Gastrocnemius medialis (tissue), 4 donors: Measurements from ENCODE around the gene SCN9A. TPM values are rescaled to one million over a fixed set of nuclear protein-coding genes. Genes with fewer than 3 reads are reported as not detected.

Experiments used
- ATAC-seq, 2 donors: fragments of 150-250 bp; one replicate each; pipeline ENCODE4 v1.9.1; 2016
- DNase-seq, 2 donors: peaks; one replicate each; pipeline ENCODE4 v3.0.0-alpha.2; 2019
- H3K27ac ChIP-seq, 4 donors: fragments of 200-600 bp; sonication (generic); 1 replicate in 1 of 4; 2 replicates in 3 of 4; pipeline ENCODE4 v1.5.1; 2016 to 2018; ENCODE audit warnings: mild to moderate bottlenecking in 2 of 4, moderate library complexity in 1 of 4
- H3K27me3 ChIP-seq, 3 donors: fragments of 200-600 bp; sonication (generic) in 2 of 3; 1 replicate in 1 of 3; 2 replicates in 2 of 3; pipeline versions ENCODE4 v1.5.1 to v1.6.0; 2016 to 2019; ENCODE audit warnings: mild to moderate bottlenecking in 1 of 3, moderate library complexity in 1 of 3
- H3K36me3 ChIP-seq, 2 donors: fragments of 200-600 bp; sonication (generic) in 1 of 2; one replicate each; pipeline ENCODE4 v1.5.1; 2017 to 2018
- H3K4me1 ChIP-seq, 2 donors: fragments of 200-600 bp; sonication (generic) in 1 of 2; one replicate each; pipeline ENCODE4 v1.5.1; 2016 to 2017; ENCODE audit warnings: mild to moderate bottlenecking in 2 of 2
- H3K4me3 ChIP-seq, 4 donors: fragments of 200-600 bp; sonication (generic) in 3 of 4; 1 replicate in 1 of 4; 2 replicates in 3 of 4; pipeline ENCODE4 v1.5.1; 2016 to 2019; ENCODE audit warnings: mild to moderate bottlenecking in 2 of 4
- H3K9me3 ChIP-seq, 3 donors: fragments of 200-600 bp; sonication (generic) in 2 of 3; 1 replicate in 1 of 3; 2 replicates in 2 of 3; pipeline ENCODE4 v1.5.1; 2016 to 2019
- POLR2A ChIP-seq, 2 donors: fragments of 450-650 bp; IDR thresholded peaks; one replicate each; pipeline ENCODE4 v1.6.1; 2017; ENCODE audit warnings: antibody characterized with exemption in 2 of 2, mild to moderate bottlenecking in 2 of 2, moderate library complexity in 2 of 2
- in situ Hi-C, 4 donors: fragments of 200-750 bp; cut with MboI; loops; one replicate each; pipeline versions ENCODE4 v1.15.0 to v1.8.0; 2017; ENCODE audit warnings: low sequenced_read_pairs in 4 of 4
- intact Hi-C: fragments of 100-400 bp; cut with DNase I; formaldehyde crosslinking; loops from one replicate; pipeline ENCODE4 v1.15.1; 2023; ENCODE audit warnings: low total_unique reads
- total RNA-seq, 4 donors: library from RNA; depleted of rRNA; stranded (reverse); fragments of >200 nt; gene quantifications; one replicate each; pipeline versions ENCODE4 v1.1.0 to v1.2.3, GENCODE V29; 2016
- TF ChIP-seq, protein P1 (sequence below), 5 experiments: fragments of 450-650 bp in 3 of 5; fragments of 200-600 bp in 2 of 5; sonication (generic) in 2 of 5; IDR thresholded peaks in 4 of 5; conservative IDR thresholded peaks in 1 of 5; 1 replicate in 4 of 5; 2 replicates in 1 of 5; pipeline ENCODE4 v1.5.1; 2016 to 2019; ENCODE audit warnings: antibody characterized with exemption in 5 of 5, mild to moderate bottlenecking in 3 of 5, moderate library complexity in 3 of 5

SCN9A gene
- 1 to 10 TPM in 1 of 4 donors, under 1 TPM in 3; 0.10 to 1.1 (median 0.49) TPM for total RNA-seq

DNA sequence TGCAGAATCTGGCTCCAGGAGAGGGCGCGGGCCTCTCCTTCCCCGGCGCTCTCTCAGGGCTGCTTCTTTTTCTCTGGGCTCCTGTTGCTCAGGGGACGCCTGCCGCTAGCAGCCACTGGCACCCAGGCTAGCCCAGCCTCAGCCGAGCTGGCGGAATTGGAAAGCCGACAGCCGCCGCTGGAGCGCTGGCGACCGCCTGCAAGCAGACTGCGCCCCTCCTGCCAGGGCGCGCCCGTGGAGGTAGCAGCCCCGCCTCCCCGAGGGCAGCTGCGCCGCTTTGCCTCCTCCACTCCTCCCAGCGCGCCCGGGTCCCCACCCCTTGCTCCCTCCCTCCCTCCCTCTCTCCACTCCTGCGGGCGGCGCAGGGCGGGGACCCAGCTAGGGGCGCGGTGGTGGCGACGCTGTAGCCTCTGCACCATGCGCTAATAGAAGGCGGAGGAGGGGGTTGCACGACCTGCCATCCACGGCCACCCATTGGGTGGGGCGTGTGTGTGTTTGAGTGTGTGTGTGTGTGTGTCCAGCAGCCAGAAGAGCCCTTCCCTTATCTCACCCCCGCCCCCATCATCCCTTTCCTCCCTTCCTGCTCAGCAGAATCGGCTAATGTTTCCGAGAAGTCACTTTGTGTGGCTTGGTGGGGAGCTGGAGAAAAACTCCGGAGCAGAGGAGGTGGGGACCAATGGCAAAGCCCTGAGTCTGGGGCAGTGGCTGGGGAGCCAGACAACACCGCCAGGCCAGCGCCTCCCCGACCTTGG is at the start of gene SCN9A:
SCN9A (minus strand) TSS at position 209 of the 752 bp plus-strand sequence. CDS start 64,188 bp downstream, outside the sequence.
- Histone ChIP-seq H3K36me3 (no peaks in the 10 kb centered on the region), H3K27me3 (no peaks in the 10 kb centered on the region), H3K27ac (peak within 1 kb of the TSS in 2 of 4 donors; percentile 6), H3K4me3 (peak within 1 kb of the TSS; percentile 58 to 68 (median 60)), H3K4me1 (peaks cover 7 to 16% of the 10 kb centered on the region in 2 donors), H3K9me3 (no peaks in the 10 kb centered on the region)
- in situ Hi-C loops (no loop called here), intact Hi-C loops (no loop called here)
- DNase-seq (peak; percentile 33 to 45), ATAC-seq (peak; percentile 69 to 71)
- TF ChIP-seq, protein P1, sequence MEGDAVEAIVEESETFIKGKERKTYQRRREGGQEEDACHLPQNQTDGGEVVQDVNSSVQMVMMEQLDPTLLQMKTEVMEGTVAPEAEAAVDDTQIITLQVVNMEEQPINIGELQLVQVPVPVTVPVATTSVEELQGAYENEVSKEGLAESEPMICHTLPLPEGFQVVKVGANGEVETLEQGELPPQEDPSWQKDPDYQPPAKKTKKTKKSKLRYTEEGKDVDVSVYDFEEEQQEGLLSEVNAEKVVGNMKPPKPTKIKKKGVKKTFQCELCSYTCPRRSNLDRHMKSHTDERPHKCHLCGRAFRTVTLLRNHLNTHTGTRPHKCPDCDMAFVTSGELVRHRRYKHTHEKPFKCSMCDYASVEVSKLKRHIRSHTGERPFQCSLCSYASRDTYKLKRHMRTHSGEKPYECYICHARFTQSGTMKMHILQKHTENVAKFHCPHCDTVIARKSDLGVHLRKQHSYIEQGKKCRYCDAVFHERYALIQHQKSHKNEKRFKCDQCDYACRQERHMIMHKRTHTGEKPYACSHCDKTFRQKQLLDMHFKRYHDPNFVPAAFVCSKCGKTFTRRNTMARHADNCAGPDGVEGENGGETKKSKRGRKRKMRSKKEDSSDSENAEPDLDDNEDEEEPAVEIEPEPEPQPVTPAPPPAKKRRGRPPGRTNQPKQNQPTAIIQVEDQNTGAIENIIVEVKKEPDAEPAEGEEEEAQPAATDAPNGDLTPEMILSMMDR (IDR thresholded peaks at IDR 0.05 in 4 of 5, conservative IDR thresholded peaks at IDR 0.05 in 1 of 5) = no peak
- no peak for TF ChIP-seq POLR2A (IDR thresholded peaks at IDR 0.05)

DNA sequence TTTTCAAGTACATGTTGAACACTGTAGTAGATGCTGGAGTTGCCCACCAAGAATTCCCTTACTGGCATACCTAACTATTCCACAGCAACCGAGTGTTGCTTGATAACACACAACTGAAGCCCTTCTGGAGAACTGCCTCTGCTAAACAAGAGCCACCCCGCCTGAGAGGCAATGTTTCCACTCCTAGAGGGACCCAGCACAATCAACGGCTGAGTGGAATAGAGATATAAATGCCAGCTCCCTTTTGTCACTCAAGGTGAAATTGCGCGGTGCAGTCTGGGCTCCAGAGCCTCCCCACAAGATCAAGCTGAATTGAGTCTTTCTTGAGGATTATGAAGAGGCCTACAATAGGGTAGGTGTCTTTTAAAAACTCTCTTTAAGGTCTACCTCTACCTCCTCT is 49.1 kb upstream of the SCN9A start:
- intact Hi-C loops = no loop called here
- in situ Hi-C loops = no loop called here
- TF ChIP-seq POLR2A (IDR thresholded peaks at IDR 0.05) = no peak
- TF ChIP-seq, protein P1 (IDR thresholded peaks at IDR 0.05 in 4 of 5, conservative IDR thresholded peaks at IDR 0.05 in 1 of 5) = no peak
- ATAC-seq = no peak
- Histone ChIP-seq H3K27ac (no peak overlapping the region), H3K4me1 (no peaks in the 10 kb centered on the region), H3K9me3 (no peaks in the 10 kb centered on the region), H3K4me3 (no peak overlapping the region), H3K27me3 (no peaks in the 10 kb centered on the region), H3K36me3 (no peaks in the 10 kb centered on the region)
- DNase-seq = no peak

DNA sequence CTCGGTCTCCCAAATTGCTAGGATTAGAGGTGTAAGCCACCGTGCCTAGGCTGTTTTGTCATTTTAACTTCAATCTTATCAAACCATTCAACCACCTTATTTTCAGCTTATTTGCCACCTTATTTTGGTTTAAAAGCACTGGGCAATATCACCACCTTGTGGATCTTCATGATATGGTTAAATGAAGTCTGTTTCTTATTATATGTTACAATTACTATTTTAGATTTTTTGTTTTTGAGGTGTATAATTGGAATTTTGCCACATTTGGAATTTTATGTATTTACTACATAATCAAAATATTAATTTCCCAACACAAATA is 43.8 kb upstream of the SCN9A start:
- no peak for ATAC-seq
- Histone ChIP-seq H3K36me3 (no peaks in the 10 kb centered on the region), H3K4me1 (no peaks in the 10 kb centered on the region), H3K27me3 (no peaks in the 10 kb centered on the region), H3K4me3 (no peak overlapping the region), H3K27ac (no peak overlapping the region), H3K9me3 (no peaks in the 10 kb centered on the region)
- intact Hi-C loops = no loop called here
- DNase-seq = no peak
- no peak for TF ChIP-seq POLR2A (IDR thresholded peaks at IDR 0.05)
- TF ChIP-seq, protein P1 (IDR thresholded peaks at IDR 0.05 in 4 of 5, conservative IDR thresholded peaks at IDR 0.05 in 1 of 5) = no peak
- in situ Hi-C loops = no loop called here

DNA sequence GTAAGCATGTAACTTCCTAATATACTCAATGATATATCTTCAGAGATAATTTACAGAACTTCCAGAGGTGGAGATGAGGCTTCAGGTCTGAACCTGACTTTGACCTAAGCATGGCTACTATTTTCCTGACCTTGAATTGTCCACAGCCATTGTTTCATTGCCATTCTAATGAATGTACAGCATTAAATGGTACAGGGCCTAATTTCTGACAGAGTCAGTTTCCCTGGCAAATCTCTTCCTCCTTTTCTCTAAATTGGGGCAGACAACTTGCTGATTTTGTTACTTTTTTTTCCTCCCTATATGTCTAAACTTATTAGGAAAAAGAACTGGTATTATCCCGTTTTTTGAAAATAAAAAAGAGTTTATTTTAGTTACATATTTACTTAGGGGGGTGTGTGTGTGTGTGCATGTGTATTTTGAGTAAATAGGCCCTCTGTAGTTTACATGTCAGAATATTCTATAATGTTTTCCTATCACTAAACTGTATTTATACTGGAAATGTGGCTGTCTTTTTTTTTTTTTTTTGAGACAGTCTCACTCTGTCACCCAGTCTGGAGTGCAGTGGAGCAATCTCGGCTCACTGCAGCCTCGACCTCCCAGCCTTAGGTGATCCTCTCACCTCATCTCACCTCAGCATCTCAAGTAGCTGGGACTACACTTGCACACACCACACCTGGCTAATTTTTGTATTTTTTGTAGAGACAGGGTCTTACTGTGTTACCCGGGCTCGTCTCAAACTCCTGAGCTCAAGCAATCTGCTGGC is 43.3 kb upstream of the SCN9A start:
- in situ Hi-C loops = no loop called here
- no peaks in the 10 kb centered on the region for H3K27me3 ChIP-seq
- DNase-seq (no peak), ATAC-seq (no peak)
- H3K27ac ChIP-seq = no peak overlapping the region
- H3K36me3 ChIP-seq = no peaks in the 10 kb centered on the region
- no peaks in the 10 kb centered on the region for H3K4me1 ChIP-seq
- no peak for TF ChIP-seq POLR2A (IDR thresholded peaks at IDR 0.05)
- TF ChIP-seq, protein P1 (IDR thresholded peaks at IDR 0.05 in 4 of 5, conservative IDR thresholded peaks at IDR 0.05 in 1 of 5) = no peak
- no peaks in the 10 kb centered on the region for H3K9me3 ChIP-seq
- intact Hi-C loops = no loop called here
- no peak overlapping the region for H3K4me3 ChIP-seq
